Choroid plexus epithelial cell (primary cell): ENCODE results near the gene MRPS14.

ENCODE experiments used
- DNase-seq: peaks from one replicate; pipeline ENCODE4 v3.0.0-alpha.2; 2010; ENCODE audit warnings: low read depth
- H3K4me3 ChIP-seq: 2 replicates; pipeline ENCODE4 v1.5.1; 2011; ENCODE audit warnings: low read depth, mild to moderate bottlenecking, control low read depth, low read length, moderate library complexity
- TF ChIP-seq, protein P1 (sequence below): conservative IDR thresholded peaks from 2 replicates; pipeline ENCODE4 v1.5.1; 2011; ENCODE audit warnings: low read depth, mild to moderate bottlenecking, control low read depth, inconsistent platforms, low read length, moderate library complexity

MRPS14 gene

DNA sequence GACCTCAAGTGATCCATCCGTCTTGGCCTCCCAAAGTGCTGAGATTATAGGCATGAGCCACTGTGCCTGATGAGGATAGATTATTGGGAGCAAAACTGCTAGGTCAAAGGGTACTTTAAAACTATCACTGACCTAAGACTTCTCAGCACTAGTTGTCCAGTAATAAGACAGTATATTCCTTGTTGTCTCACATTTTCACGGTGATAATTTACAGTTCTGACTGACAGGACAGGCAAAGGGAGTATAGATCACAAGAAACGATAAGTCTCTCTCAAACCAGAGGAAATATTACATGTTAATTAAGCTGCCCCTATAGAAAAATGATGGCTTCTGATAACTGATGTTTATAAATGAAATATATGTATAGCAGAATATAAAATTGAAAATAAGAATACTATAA is 3.7 kb downstream of the MRPS14 start:
- H3K4me3 ChIP-seq, result no peak overlapping the region
- DNase-seq, result no peak
- TF ChIP-seq, protein P1, sequence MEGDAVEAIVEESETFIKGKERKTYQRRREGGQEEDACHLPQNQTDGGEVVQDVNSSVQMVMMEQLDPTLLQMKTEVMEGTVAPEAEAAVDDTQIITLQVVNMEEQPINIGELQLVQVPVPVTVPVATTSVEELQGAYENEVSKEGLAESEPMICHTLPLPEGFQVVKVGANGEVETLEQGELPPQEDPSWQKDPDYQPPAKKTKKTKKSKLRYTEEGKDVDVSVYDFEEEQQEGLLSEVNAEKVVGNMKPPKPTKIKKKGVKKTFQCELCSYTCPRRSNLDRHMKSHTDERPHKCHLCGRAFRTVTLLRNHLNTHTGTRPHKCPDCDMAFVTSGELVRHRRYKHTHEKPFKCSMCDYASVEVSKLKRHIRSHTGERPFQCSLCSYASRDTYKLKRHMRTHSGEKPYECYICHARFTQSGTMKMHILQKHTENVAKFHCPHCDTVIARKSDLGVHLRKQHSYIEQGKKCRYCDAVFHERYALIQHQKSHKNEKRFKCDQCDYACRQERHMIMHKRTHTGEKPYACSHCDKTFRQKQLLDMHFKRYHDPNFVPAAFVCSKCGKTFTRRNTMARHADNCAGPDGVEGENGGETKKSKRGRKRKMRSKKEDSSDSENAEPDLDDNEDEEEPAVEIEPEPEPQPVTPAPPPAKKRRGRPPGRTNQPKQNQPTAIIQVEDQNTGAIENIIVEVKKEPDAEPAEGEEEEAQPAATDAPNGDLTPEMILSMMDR, result no peak

DNA sequence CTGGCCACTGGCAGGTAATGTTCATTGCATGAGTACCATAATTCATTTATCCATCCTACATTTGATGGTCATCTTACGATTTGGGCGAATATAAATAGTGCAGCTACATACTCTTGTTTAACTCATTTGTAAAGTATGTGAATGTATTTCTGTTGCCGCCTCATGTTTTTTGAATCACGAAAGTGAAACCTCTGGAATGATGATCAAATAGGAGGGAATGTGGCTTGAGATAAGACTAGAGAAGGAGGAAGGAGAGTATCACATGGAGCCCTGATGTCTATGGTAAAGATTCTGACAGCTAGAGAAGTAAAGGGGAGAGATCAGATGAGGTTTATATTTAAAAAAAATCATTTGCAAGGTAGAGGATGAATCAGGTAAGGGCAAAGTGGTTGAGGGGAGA is 8.0 kb downstream of the MRPS14 start:
- DNase-seq, result peak; percentile 90

DNA sequence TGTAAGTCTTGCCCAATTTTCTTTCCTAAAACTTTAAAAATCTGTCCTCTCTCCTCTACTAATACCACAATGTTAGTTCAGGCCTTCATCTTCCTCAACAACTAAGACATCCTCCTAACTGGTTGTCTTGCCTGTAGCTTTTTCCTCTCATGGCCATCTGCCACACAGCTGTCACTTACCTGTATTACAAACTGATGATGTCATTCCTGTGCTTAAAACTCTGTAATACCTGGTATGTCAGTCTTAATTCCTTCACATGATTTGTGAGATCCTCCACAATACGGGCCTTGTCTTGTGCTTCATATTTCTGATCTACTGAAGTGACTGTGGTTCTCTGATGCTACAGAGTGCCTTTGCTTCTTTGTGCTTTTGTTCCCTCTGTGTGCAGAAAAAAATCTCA is 9.8 kb downstream of the MRPS14 start:
- TF ChIP-seq, protein P1, result no peak
- DNase-seq, result no peak
- H3K4me3 ChIP-seq, result no peak overlapping the region

More for the DNA sequence above, 8.0 kb downstream of the MRPS14 start:
- H3K4me3 ChIP-seq, result no peak overlapping the region
- TF ChIP-seq, protein P1, result no peak

DNA sequence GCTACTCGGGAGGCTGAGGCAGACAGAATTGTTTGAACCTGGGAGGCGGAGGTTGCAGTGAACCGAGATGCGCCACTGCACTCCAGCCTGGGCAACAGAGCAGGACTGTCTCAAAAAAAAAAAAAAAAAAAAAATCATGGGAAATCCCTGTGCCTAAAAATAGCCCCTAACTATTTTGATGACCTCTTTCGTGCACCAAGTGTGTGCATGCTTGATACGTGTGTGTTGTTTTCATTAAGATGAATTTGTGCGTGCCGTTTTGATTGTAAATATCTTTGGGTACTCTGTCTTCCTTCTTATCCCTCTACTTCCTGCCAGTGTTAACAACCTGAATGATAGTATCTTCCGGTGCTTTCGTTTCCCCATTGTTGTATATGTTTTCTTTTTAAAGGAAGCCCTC is 13.7 kb downstream of the MRPS14 start:
- no peak overlapping the region for H3K4me3 ChIP-seq
- no peak for DNase-seq
- TF ChIP-seq, protein P1, result no peak

DNA sequence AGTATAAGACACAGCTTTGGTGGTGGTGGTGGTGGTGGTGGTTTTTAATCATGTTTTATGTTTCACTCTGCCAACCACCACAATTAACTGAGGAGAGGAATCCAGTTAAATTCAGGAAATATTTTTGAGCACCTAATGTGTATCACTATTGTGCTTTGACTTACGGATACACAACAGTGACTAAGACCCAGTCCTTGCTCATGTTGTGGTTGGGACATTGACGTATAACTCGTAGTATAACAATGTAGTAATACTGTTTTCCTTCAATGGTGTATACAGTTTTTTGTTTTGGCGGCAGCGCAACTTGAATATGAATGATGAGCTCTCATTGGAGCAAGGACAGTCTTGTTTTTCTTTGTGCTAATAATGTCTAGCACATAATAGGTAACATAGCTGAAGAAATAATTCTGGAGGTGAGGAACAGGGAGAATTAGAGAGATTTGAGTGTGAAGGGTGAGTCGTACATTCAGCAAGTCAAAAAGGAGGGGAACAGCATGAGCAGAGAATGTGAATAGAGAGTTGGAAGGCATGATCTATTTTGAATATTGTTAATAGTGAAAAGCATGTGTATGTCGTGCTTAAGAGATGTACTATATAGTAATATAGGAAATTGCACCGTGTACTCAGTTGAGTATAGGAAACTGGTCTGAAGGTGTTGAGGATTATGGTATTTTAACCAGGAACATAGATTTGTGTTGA is 18.0 kb downstream of the MRPS14 start:
- no peak for DNase-seq
- TF ChIP-seq, protein P1, result no peak
- no peak overlapping the region for H3K4me3 ChIP-seq

DNA sequence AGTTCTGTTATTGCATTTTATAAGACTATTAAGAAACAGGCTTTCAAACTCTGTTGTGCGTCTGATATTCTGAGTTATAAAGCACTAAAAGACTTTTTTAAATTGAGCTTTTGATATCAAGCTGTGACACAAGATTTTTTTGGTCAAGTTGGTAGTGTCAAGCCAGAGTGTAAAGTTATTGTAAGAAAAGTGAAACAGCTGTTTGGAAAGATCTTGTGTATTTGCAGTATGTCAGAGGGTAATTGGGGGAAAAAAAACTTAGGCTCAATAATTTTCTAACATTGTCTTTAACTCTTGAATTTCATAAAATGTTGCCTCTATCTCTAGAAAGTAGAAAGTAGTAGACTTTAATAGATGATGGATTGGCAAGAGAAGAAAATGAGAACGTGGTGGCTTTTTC is 19.7 kb downstream of the MRPS14 start:
- no peak for DNase-seq
- TF ChIP-seq, protein P1, result no peak
- H3K4me3 ChIP-seq, result no peak overlapping the region

DNA sequence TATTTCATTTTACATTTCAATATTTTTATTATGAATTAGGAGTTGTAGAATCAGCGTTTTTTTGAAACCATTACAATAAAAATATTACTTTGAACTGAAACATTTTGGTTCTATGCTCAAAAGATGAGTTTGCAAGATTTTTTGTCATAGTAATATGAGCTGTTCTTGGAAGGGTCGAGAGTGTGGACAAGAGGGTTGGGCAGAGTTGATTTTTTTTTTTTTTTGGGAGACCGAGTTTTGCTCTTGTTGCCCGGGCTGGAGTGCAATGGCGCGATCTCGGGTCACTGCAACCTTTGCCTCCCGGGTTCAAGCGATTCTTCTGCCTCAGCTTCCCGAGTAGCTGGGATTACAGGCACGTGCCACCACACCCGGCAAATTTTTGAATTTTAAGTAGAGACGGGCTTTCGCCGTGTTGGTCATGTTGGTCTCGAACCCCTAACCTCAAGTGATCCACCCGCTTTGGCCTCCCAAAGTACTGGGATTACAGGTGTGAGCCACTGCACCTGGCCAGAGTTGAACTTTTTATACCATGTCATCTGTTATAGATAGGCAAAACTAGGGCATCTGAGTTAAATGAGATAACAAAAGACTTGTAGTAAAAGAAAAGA is 20.2 kb downstream of the MRPS14 start:
- TF ChIP-seq, protein P1, result no peak
- H3K4me3 ChIP-seq, result no peak overlapping the region
- no peak for DNase-seq
